Mucosa of descending colon (tissue), 3 donors: ENCODE data around the gene BEGAIN. TPM values are rescaled to one million over a fixed set of nuclear protein-coding genes. Genes with fewer than 3 reads are reported as not detected.

Source experiments
- ATAC-seq: fragments of 200-7000 bp; cut with Tn5 transposase; one replicate; pipeline ENCODE4 v1.9.1; 2020; ENCODE audit warnings: mild to moderate bottlenecking, moderate library complexity
- DNase-seq, 3 donors: peaks; one replicate each; pipeline ENCODE4 v3.0.0-alpha.2; 2020
- H3K36me3 ChIP-seq: fragments of 200-600 bp; one replicate; pipeline ENCODE4 v1.8.0; 2021; ENCODE audit warnings: low read depth, mild to moderate bottlenecking
- H3K4me1 ChIP-seq: fragments of 200-600 bp; one replicate; pipeline ENCODE4 v1.8.0; 2021; ENCODE audit warnings: low read depth, mild to moderate bottlenecking
- H3K4me3 ChIP-seq: fragments of 200-600 bp; one replicate; pipeline ENCODE4 v1.8.0; 2021; ENCODE audit warnings: mild to moderate bottlenecking
- H3K9me3 ChIP-seq: fragments of 200-600 bp; one replicate; pipeline ENCODE4 v1.8.0; 2021; ENCODE audit warnings: mild to moderate bottlenecking
- CTCF ChIP-seq: fragments of 200-600 bp; IDR thresholded peaks from one replicate; pipeline ENCODE4 v1.8.0; 2022; ENCODE audit warnings: antibody characterized with exemption, mild to moderate bottlenecking
- intact Hi-C, 2 donors: fragments of 100-400 bp; cut with DNase I in 1 of 2; cut with micrococcal nuclease in 1 of 2; formaldehyde crosslinking; loops; one replicate each; pipeline versions ENCODE4 v1.11.0 to v1.11.1; 2022; cut with DNase I, micrococcal nuclease
- total RNA-seq, 3 donors: library from RNA; stranded (reverse); fragmentation: NEBNext Ultra II Directional in 2 of 3; extraction: Animal tissue kit (Norgen Biotek cat#: 25700) in 2 of 3; gene quantifications; one replicate each; pipeline versions ENCODE4 v1.2.1 to v1.2.4, GENCODE V29; 2021 to 2023
- donor health status: DM: no; HTN: no; CAD: no; lungs with moderate emphysema.
- donor health status: DM: no; HTN: no; CAD: no.
- donor health status: DM: no; HTN: yes; CAD: no.

BEGAIN gene
- total RNA-seq, 3 donors from 2014 or later = 0.75 to 2.5 (median 1.1) TPM

- no peak for DNase-seq
These were observed 31.6 kb upstream of the BEGAIN start for GRCh38 chr14:100618763-100619320.

GRCh38 chr14:100618318-100618693 is 31.1 kb upstream of the BEGAIN start:
- H3K9me3 ChIP-seq = no peaks in the 10 kb centered on the region
- no peak for TF ChIP-seq CTCF
- ATAC-seq (peak; percentile 8), DNase-seq (peak in 1 of 3 donors; percentile 45)
- H3K4me1 ChIP-seq = peaks cover 2% of the 10 kb centered on the region
- H3K4me3 ChIP-seq = no peak overlapping the region
- intact Hi-C loops = no loop called here
- H3K36me3 ChIP-seq = no peaks in the 10 kb centered on the region

More at GRCh38 chr14:100618763-100619320, 31.6 kb upstream of the BEGAIN start:
- no peak for TF ChIP-seq CTCF
- Histone ChIP-seq H3K36me3 (no peaks in the 10 kb centered on the region), H3K9me3 (no peaks in the 10 kb centered on the region), H3K4me1 (peaks cover 2% of the 10 kb centered on the region), H3K4me3 (no peak overlapping the region)
- intact Hi-C loops = no loop called here
- peak; percentile 23 for ATAC-seq

- peak; percentile 15 for ATAC-seq
These were observed 30.4 kb upstream of the BEGAIN start for GRCh38 chr14:100617410-100618317.

GRCh38 chr14:100616854-100617409 is 29.7 kb upstream of the BEGAIN start:
- intact Hi-C loops = no loop called here
- peak; percentile 13 for ATAC-seq
- TF ChIP-seq CTCF = no peak

More at GRCh38 chr14:100617410-100618317, 30.4 kb upstream of the BEGAIN start:
- Histone ChIP-seq H3K36me3 (no peaks in the 10 kb centered on the region), H3K9me3 (no peaks in the 10 kb centered on the region), H3K4me3 (no peak overlapping the region), H3K4me1 (peaks cover 2% of the 10 kb centered on the region)
- DNase-seq = no peak
- no peak for TF ChIP-seq CTCF
- intact Hi-C loops = no loop called here

GRCh38 chr14:100615736-100616695 is 28.8 kb upstream of the BEGAIN start:
- intact Hi-C loops = no loop called here
- Histone ChIP-seq H3K4me3 (no peak overlapping the region), H3K9me3 (no peaks in the 10 kb centered on the region), H3K36me3 (no peaks in the 10 kb centered on the region), H3K4me1 (peaks cover 2% of the 10 kb centered on the region)
- DNase-seq (peak in 2 of 3 donors; percentile 15 to 21), ATAC-seq (no peak)
- no peak for TF ChIP-seq CTCF

More at GRCh38 chr14:100616854-100617409, 29.7 kb upstream of the BEGAIN start:
- H3K4me1 ChIP-seq = peaks cover 2% of the 10 kb centered on the region
- H3K4me3 ChIP-seq = no peak overlapping the region
- no peak for DNase-seq
- H3K9me3 ChIP-seq = no peaks in the 10 kb centered on the region
- no peaks in the 10 kb centered on the region for H3K36me3 ChIP-seq
